ENCODE results near the gene VPS29.
"Not testable (repeated sequence)": the region's sequence is repeated elsewhere in the genome, so short reads cannot be mapped to it uniquely, and the experiment has no call there.

The VPS29 gene

GRCh38 chr12:110520876-110521712 is 19.2 kb upstream of the VPS29 start:
- not testable (repeated sequence) for DNase-seq (ENCODE audit: low read depth)

- not testable (repeated sequence) for DNase-seq (ENCODE audit: low read depth)
Observed at GRCh38 chr12:110518014-110518413, 16.1 kb upstream of the VPS29 start.

- DNase-seq (ENCODE audit: low read depth) = no peak
Observed at GRCh38 chr12:110516995-110517394, 15.1 kb upstream of the VPS29 start.

GRCh38 chr12:110514363-110514762 is 12.5 kb upstream of the VPS29 start:
- no peak for DNase-seq (ENCODE audit: low read depth)

- DNase-seq (ENCODE audit: low read depth) = no peak
Observed at GRCh38 chr12:110513842-110514241, 11.9 kb upstream of the VPS29 start.

- DNase-seq (ENCODE audit: low read depth) = peak; percentile 14
Observed at GRCh38 chr12:110508071-110508586, 6.2 kb upstream of the VPS29 start.

GRCh38 chr12:110505332-110505731 is 3.4 kb upstream of the VPS29 start:
- no peak for DNase-seq (ENCODE audit: low read depth)

- DNase-seq (ENCODE audit: low read depth) = no peak
Observed at GRCh38 chr12:110503432-110503831, 1.5 kb upstream of the VPS29 start.

- peak; percentile 74 for DNase-seq (ENCODE audit: low read depth)
Observed at GRCh38 chr12:110501399-110501751, 536 bp downstream of the VPS29 start.

GRCh38 chr12:110498984-110499706 is 2.8 kb downstream of the VPS29 start:
- DNase-seq (ENCODE audit: low read depth) = peak; percentile 83

GRCh38 chr12:110475426-110475825 is 26.5 kb downstream of the VPS29 start:
- peak; percentile 6 for DNase-seq (ENCODE audit: low read depth)

- DNase-seq (ENCODE audit: low read depth) = peak; percentile 99
Observed at GRCh38 chr12:110468214-110469048, 33.5 kb downstream of the VPS29 start, which contains the start of the genes FAM216A and GPN3. Gene FAM216A (plus strand): TSS chr12:110468845. CDS start chr12:110468876, 31 bp downstream. Gene GPN3 (minus strand): TSS chr12:110468257. CDS start chr12:110468203, 54 bp downstream.

- DNase-seq (ENCODE audit: low read depth) = no peak
Observed at GRCh38 chr12:110467847-110468213, 34.1 kb downstream of the VPS29 start.

- DNase-seq (ENCODE audit: low read depth) = no peak
Observed at GRCh38 chr12:110466791-110467190, 35.1 kb downstream of the VPS29 start.

- not testable (repeated sequence) for DNase-seq (ENCODE audit: low read depth)
Observed at GRCh38 chr12:110465765-110466164, 36.1 kb downstream of the VPS29 start.

GRCh38 chr12:110465024-110465423 is 36.9 kb downstream of the VPS29 start:
- DNase-seq (ENCODE audit: low read depth) = no peak

GRCh38 chr12:110461189-110461588 is 40.7 kb downstream of the VPS29 start:
- not testable (repeated sequence) for DNase-seq (ENCODE audit: low read depth)

GRCh38 chr12:110458756-110459155 is 43.2 kb downstream of the VPS29 start:
- no peak for DNase-seq (ENCODE audit: low read depth)

- no peak for DNase-seq (ENCODE audit: low read depth)
Observed at GRCh38 chr12:110453569-110454296, 48.2 kb downstream of the VPS29 start.

- no peak for DNase-seq (ENCODE audit: low read depth)
Observed at GRCh38 chr12:110451263-110451662, 50.6 kb downstream of the VPS29 start.

GRCh38 chr12:110449799-110450497 is 52.0 kb downstream of the VPS29 start, which contains the start of gene ARPC3:
Gene ARPC3 (minus strand): TSS chr12:110450337. CDS start chr12:110450260, 77 bp downstream.
- DNase-seq (ENCODE audit: low read depth) = peak; percentile 96
